H9 (cell line): ENCODE measurements around the gene GMEB1. TPM values are rescaled to one million over a fixed set of nuclear protein-coding genes. Genes with fewer than 3 reads are reported as not detected.

ENCODE experiments used
- DNase-seq: peaks from one replicate; pipeline ENCODE4 v3.0.0-alpha.2; 2017
- H2AFZ ChIP-seq: one replicate; pipeline ENCODE4 v1.6.1; 2013; ENCODE audit warnings: mild to moderate bottlenecking, low read length, control low read depth, moderate library complexity
- H2AK5ac ChIP-seq: 2 replicates; pipeline ENCODE4 v1.6.1; 2013; ENCODE audit warnings: low read length, control low read depth, mixed read lengths; ENCODE audit not compliant: insufficient read length
- H2BK120ac ChIP-seq: one replicate; pipeline ENCODE4 v1.6.1; 2013; ENCODE audit warnings: low read depth, mild to moderate bottlenecking, low read length, control low read depth, inconsistent platforms; ENCODE audit not compliant: poor library complexity, severe bottlenecking
- H2BK12ac ChIP-seq: 2 replicates; pipeline ENCODE4 v1.6.1; 2013; ENCODE audit warnings: low read length, control low read depth, mixed read lengths, low read depth; ENCODE audit not compliant: insufficient read length
- H2BK15ac ChIP-seq: 2 replicates; pipeline ENCODE4 v1.6.1; 2013; ENCODE audit warnings: low read depth, low read length, control low read depth
- H2BK20ac ChIP-seq: one replicate; pipeline ENCODE4 v1.6.1; 2013; ENCODE audit warnings: low read depth, mild to moderate bottlenecking, low read length, control low read depth, inconsistent platforms; ENCODE audit not compliant: poor library complexity, severe bottlenecking
- H2BK5ac ChIP-seq: 2 replicates; pipeline ENCODE4 v1.6.1; 2013; ENCODE audit warnings: low read length, control low read depth, mixed read lengths; ENCODE audit not compliant: insufficient read length
- H3K14ac ChIP-seq: 2 replicates; pipeline ENCODE4 v1.6.1; 2013; ENCODE audit warnings: low read length, control low read depth; ENCODE audit not compliant: insufficient read depth
- H3K18ac ChIP-seq: 2 replicates; pipeline ENCODE4 v1.6.1; 2013; ENCODE audit warnings: low read depth, mild to moderate bottlenecking, mixed read lengths, low read length, control low read depth; ENCODE audit not compliant: insufficient read length
- H3K23ac ChIP-seq: 2 replicates; pipeline ENCODE4 v1.6.1; 2013; ENCODE audit warnings: low read length, control low read depth, mixed read lengths, low read depth; ENCODE audit not compliant: insufficient read length
- H3K23me2 ChIP-seq: 2 replicates; pipeline ENCODE4 v1.6.1; 2013; ENCODE audit warnings: low read depth, mild to moderate bottlenecking, mixed read lengths, low read length, control low read depth; ENCODE audit not compliant: insufficient read length, poor library complexity, severe bottlenecking
- H3K27ac ChIP-seq: 2 replicates; pipeline ENCODE4 v1.5.1; 2013; ENCODE audit warnings: low read length, control low read depth, mixed read lengths, low read depth; ENCODE audit not compliant: insufficient read length
- H3K27me3 ChIP-seq: 2 replicates; pipeline ENCODE4 v1.6.1; 2013; ENCODE audit warnings: low read length, control low read depth, inconsistent platforms; ENCODE audit not compliant: insufficient read depth
- H3K4ac ChIP-seq: 2 replicates; pipeline ENCODE4 v1.6.1; 2013; ENCODE audit warnings: low read depth, mild to moderate bottlenecking, control low read depth, inconsistent platforms, low read length, moderate library complexity
- H3K4me1 ChIP-seq: 2 replicates; pipeline ENCODE4 v1.6.1; 2013; ENCODE audit warnings: low read length, control low read depth, inconsistent platforms; ENCODE audit not compliant: insufficient read depth
- H3K4me2 ChIP-seq: 2 replicates; pipeline ENCODE4 v1.6.1; 2013; ENCODE audit warnings: low read length, control low read depth, mixed read lengths; ENCODE audit not compliant: insufficient read length, insufficient read depth
- H3K56ac ChIP-seq: 2 replicates; pipeline ENCODE4 v1.6.1; 2013; ENCODE audit warnings: low read depth, mild to moderate bottlenecking, mixed read lengths, low read length, control low read depth; ENCODE audit not compliant: insufficient read length
- H3K79me1 ChIP-seq: 2 replicates; pipeline ENCODE4 v1.6.1; 2013; ENCODE audit warnings: low read depth, mild to moderate bottlenecking, moderate library complexity, low read length, control low read depth, inconsistent platforms; ENCODE audit not compliant: insufficient read depth, poor library complexity, severe bottlenecking
- H3K79me2 ChIP-seq: 2 replicates; pipeline ENCODE4 v1.6.1; 2013; ENCODE audit warnings: low read length, control low read depth, inconsistent platforms; ENCODE audit not compliant: insufficient read depth
- H3K9ac ChIP-seq: 2 replicates; pipeline ENCODE4 v1.6.1; 2013; ENCODE audit warnings: low read length, control low read depth, mixed read lengths; ENCODE audit not compliant: insufficient read length; ENCODE audit errors: extremely low read depth
- H3K9me3 ChIP-seq: one replicate; pipeline ENCODE4 v1.6.1; 2013; ENCODE audit warnings: low read depth, low read length, inconsistent platforms; ENCODE audit not compliant: control insufficient read depth
- H3T11ph ChIP-seq: one replicate; pipeline ENCODE4 v1.6.1; 2013; ENCODE audit warnings: mild to moderate bottlenecking, low read length, control low read depth, inconsistent platforms
- H4K20me1 ChIP-seq: one replicate; pipeline ENCODE4 v1.6.1; 2013; ENCODE audit not compliant: control insufficient read depth, insufficient read length, insufficient read depth
- H4K5ac ChIP-seq: 2 replicates; pipeline ENCODE4 v1.6.1; 2013; ENCODE audit warnings: low read depth, mild to moderate bottlenecking, mixed read lengths, low read length, control low read depth; ENCODE audit not compliant: insufficient read length
- H4K8ac ChIP-seq: replicated peaks from 2 replicates; pipeline ENCODE4 v1.6.1; 2013; ENCODE audit warnings: low read length, control low read depth, mixed read lengths, low read depth; ENCODE audit not compliant: insufficient read length
- H4K91ac ChIP-seq: 2 replicates; pipeline ENCODE4 v1.6.1; 2013; ENCODE audit warnings: low read depth, mild to moderate bottlenecking, moderate library complexity, mixed read lengths, low read length, control low read depth; ENCODE audit not compliant: insufficient read length
- H3K27ac Mint-ChIP-seq, 3 experiments: 2 replicates in 2 of 3; 3 replicates in 1 of 3; pipeline ENCODE4 v1.8.0; 2020 to 2021; ENCODE audit warnings: mixed read lengths in 3 of 3, mild to moderate bottlenecking in 1 of 3, moderate library complexity in 1 of 3
- H3K27me3 Mint-ChIP-seq: 2 replicates; pipeline ENCODE4 v1.8.0; 2021; ENCODE audit warnings: low read depth, mild to moderate bottlenecking, moderate library complexity, mixed read lengths
- H3K36me3 Mint-ChIP-seq, 3 experiments: 2 replicates in 2 of 3; 3 replicates in 1 of 3; pipeline ENCODE4 v1.8.0; 2020 to 2021; ENCODE audit warnings: low read depth in 3 of 3, mixed read lengths in 3 of 3; ENCODE audit not compliant: insufficient read depth in 1 of 3
- H3K4me1 Mint-ChIP-seq, 2 experiments: 2 replicates each; pipeline ENCODE4 v1.8.0; 2020; ENCODE audit warnings: mixed read lengths in 2 of 2
- H3K4me3 Mint-ChIP-seq, 2 experiments: 2 replicates in 1 of 2; 3 replicates in 1 of 2; pipeline ENCODE4 v1.8.0; 2020 to 2021; ENCODE audit warnings: mild to moderate bottlenecking in 2 of 2, mixed read lengths in 2 of 2, moderate library complexity in 1 of 2
- H3K9me3 Mint-ChIP-seq, 2 experiments: 2 replicates in 1 of 2; 3 replicates in 1 of 2; pipeline ENCODE4 v1.8.0; 2020; ENCODE audit warnings: mild to moderate bottlenecking in 2 of 2, mixed read lengths in 2 of 2, moderate library complexity in 1 of 2
- CTCF ChIP-seq: fragments of 200-600 bp; sonication (generic); conservative IDR thresholded peaks from 3 replicates; pipeline ENCODE4 v1.8.0; 2021; ENCODE audit warnings: antibody characterized with exemption, mild to moderate bottlenecking
- WGBS: extraction: QIAGEN DNeasy Blood & Tissue Kit; methylation state at CpG from one replicate; pipeline ENCODE4 v1.1.7; 2013; ENCODE audit warnings: missing lambda C conversion rate, low lambda C conversion rate, mixed read lengths; ENCODE audit not compliant: insufficient read length; ENCODE audit errors: extremely low coverage; 5-methylcytosine and 5-hydroxymethylcytosine counted together
- total RNA-seq: library from RNA; stranded (reverse); gene quantifications from 2 replicates; pipeline ENCODE4 v1.2.1, GENCODE V29; 2021

The GMEB1 gene
- total RNA-seq, 1 experiment from 2014 or later = 17.0 TPM

- Histone ChIP-seq H3T11ph (no peak overlapping the region), H2AFZ (no peak overlapping the region), H2BK120ac (no peak overlapping the region), H2BK12ac (no peak overlapping the region), H3K23me2 (no peaks in the 10 kb centered on the region), H3K56ac (no peak overlapping the region), H3K27me3 (no peaks in the 10 kb centered on the region), H2BK5ac (no peak overlapping the region), H3K4ac (no peak overlapping the region), H3K14ac (no peak overlapping the region), H3K27ac (no peak overlapping the region), H3K4me1 (0 out of 2 replicates have a peak, but pooled peaks cover 4% of the 10 kb centered on the region), H3K79me2 (no peaks in the 10 kb centered on the region), H3K9ac (no peak overlapping the region), H4K5ac (no peak overlapping the region), H3K79me1 (no peaks in the 10 kb centered on the region), H3K18ac (no peak overlapping the region), H2BK20ac (no peak overlapping the region), H4K20me1 (no peaks in the 10 kb centered on the region), H2AK5ac (no peak overlapping the region), H4K8ac (no peak overlapping the region), H2BK15ac (no peak overlapping the region), H3K4me2 (no peak overlapping the region), H3K23ac (no peak overlapping the region), H3K9me3 (no peaks in the 10 kb centered on the region), H4K91ac (no peak overlapping the region)
- Mint-ChIP-seq H3K36me3 (peaks cover 18 to 43% (median 29%) of the 10 kb centered on the region in 3 experiments; a peak in 6 of 7 replicates), H3K9me3 (no peaks in the 10 kb centered on the region), H3K27me3 (no peaks in the 10 kb centered on the region), H3K4me1 (peaks cover 9 to 14% of the 10 kb centered on the region in 2 experiments), H3K27ac (no peak overlapping the region), H3K4me3 (no peak overlapping the region)
- TF ChIP-seq CTCF = no peak
- no CpG with 5 or more reads among the region's 2 CpGs for WGBS
- DNase-seq = no peak
Observed at GRCh38 chr1:28716336-28716735, 47.8 kb downstream of the GMEB1 start.
